A549 (cell line): ENCODE measurements around the gene DCAF11. TPM values are rescaled to one million over a fixed set of nuclear protein-coding genes. Genes with fewer than 3 reads are reported as not detected.

Experiments used
- ATAC-seq, 2 experiments: fragments of 200-7000 bp in 1 of 2; fragments of >200 bp in 1 of 2; cut with Nextera tagmentation in 1 of 2; cut with Tn5 transposase in 1 of 2; 3 replicates each; pipeline versions ENCODE4 v1.8.0 to v1.9.1; 2018 to 2020; ENCODE audit warnings: mild to moderate bottlenecking in 1 of 2, moderate library complexity in 1 of 2
- CTCF ChIA-PET: fragments of 300-600 bp; sonication (Branson Sonifier 250); formaldehyde crosslinking; extraction: SDS; loops from one replicate; lab custom pipeline; 2021; ENCODE audit warnings: antibody characterized with exemption, inconsistent platforms; lab: Yijun Ruan, JAX
- POLR2A ChIA-PET: fragments of 350-600 bp; formaldehyde crosslinking; extraction: SDS; loops from one replicate; lab custom pipeline; 2021; ENCODE audit warnings: antibody characterized with exemption, inconsistent platforms; lab: Yijun Ruan, JAX
- DNase-seq, 2 experiments: peaks; one replicate each; pipeline versions ENCODE4 v3.0.0 to v3.0.0-alpha.2; 2011 to 2016; ENCODE audit warnings: low read depth in 1 of 2, low spot score in 1 of 2
- FAIRE-seq: peaks from 2 replicates; lab custom pipeline; 2011; peaks lifted over from hg19 to GRCh38; lab: Jason Lieb, UNC
- H3K27ac ChIP-seq, 2 experiments: fragments of >200 bp; sonication (Bioruptor Twin); formaldehyde crosslinking; 3 replicates each; pipeline ENCODE4 v1.5.1; 2016 to 2017
- H3K4me1 ChIP-seq: fragments of >200 bp; sonication (Bioruptor Twin); formaldehyde crosslinking; 3 replicates; pipeline ENCODE4 v1.6.1; 2016
- H3K4me2 ChIP-seq: fragments of >200 bp; sonication (Bioruptor Twin); formaldehyde crosslinking; 3 replicates; pipeline ENCODE4 v1.6.1; 2016
- H3K4me3 ChIP-seq: fragments of >200 bp; sonication (Bioruptor Twin); formaldehyde crosslinking; 3 replicates; pipeline ENCODE4 v1.5.1; 2016
- H3K9me3 ChIP-seq: fragments of >200 bp; sonication (Bioruptor Twin); formaldehyde crosslinking; 3 replicates; pipeline ENCODE4 v1.6.1; 2016
- BHLHE40 ChIP-seq: IDR thresholded peaks from 2 replicates; pipeline ENCODE4 v1.6.1; 2012; ENCODE audit warnings: low read depth, low read length, inconsistent platforms
- CBX8 ChIP-seq: fragments of 200-600 bp; sonication (generic); IDR thresholded peaks from 2 replicates; pipeline ENCODE4 v1.6.1; 2016
- CHD2 ChIP-seq: fragments of 150-350 bp; IDR thresholded peaks from 2 replicates; pipeline ENCODE4 v1.6.1; 2014; ENCODE audit warnings: low read length; ENCODE audit not compliant: partially characterized antibody
- CHD4 ChIP-seq: fragments of 200-600 bp; sonication (generic); IDR thresholded peaks from 2 replicates; pipeline ENCODE4 v1.6.1; 2016; ENCODE audit warnings: antibody characterized with exemption, mild to moderate bottlenecking, borderline replicate concordance
- E2F6 ChIP-seq: IDR thresholded peaks from 2 replicates; pipeline ENCODE4 v1.6.1; 2012; ENCODE audit warnings: low read depth, borderline replicate concordance
- EHMT2 ChIP-seq: fragments of 200-600 bp; sonication (generic); IDR thresholded peaks from 2 replicates; pipeline ENCODE4 v1.6.1; 2016; ENCODE audit warnings: antibody characterized with exemption, low read depth, mild to moderate bottlenecking, moderate library complexity
- FOSL2 ChIP-seq, 2 experiments: fragments of 450-650 bp in 1 of 2; fragments of >200 bp in 1 of 2; sonication (Bioruptor Twin) in 1 of 2; formaldehyde crosslinking; IDR thresholded peaks; 2 replicates each; pipeline versions ENCODE4 v1.5.0 to v1.6.1; 2016 to 2020; ENCODE audit warnings: mild to moderate bottlenecking in 1 of 2, moderate library complexity in 1 of 2
- FOXS1 ChIP-seq: fragments of 250-450 bp; sonication (Bioruptor Pico); IDR thresholded peaks from 2 replicates; pipeline ENCODE4 v1.5.0; 2020; ENCODE audit warnings: mild to moderate bottlenecking, moderate library complexity
- GATA3 ChIP-seq: IDR thresholded peaks from 2 replicates; pipeline ENCODE4 v1.6.1; 2012; ENCODE audit warnings: borderline replicate concordance
- HDAC2 ChIP-seq: fragments of 200-600 bp; sonication (generic); IDR thresholded peaks from 2 replicates; pipeline ENCODE4 v1.6.1; 2016
- HES2 ChIP-seq: fragments of >200 bp; sonication (Bioruptor Twin); formaldehyde crosslinking; IDR thresholded peaks from 2 replicates; pipeline ENCODE4 v1.6.1; 2016
- HOXA7 ChIP-seq: fragments of 250-450 bp; sonication (Bioruptor Pico); IDR thresholded peaks from 2 replicates; pipeline ENCODE4 v1.5.0; 2020; ENCODE audit warnings: mild to moderate bottlenecking, moderate library complexity
- HOXB13 ChIP-seq: fragments of 250-450 bp; sonication (Bioruptor Pico); IDR thresholded peaks from 2 replicates; pipeline ENCODE4 v1.5.0; 2020; ENCODE audit warnings: low read depth, mild to moderate bottlenecking, moderate library complexity
- JUN ChIP-seq, 2 experiments: fragments of >200 bp; sonication (Bioruptor Twin); formaldehyde crosslinking; IDR thresholded peaks; 2 replicates in 1 of 2; 3 replicates in 1 of 2; pipeline ENCODE4 v1.6.1; 2016 to 2017
- KDM1A ChIP-seq: fragments of 200-600 bp; sonication (generic); IDR thresholded peaks from 2 replicates; pipeline ENCODE4 v1.6.1; 2016; ENCODE audit warnings: low read depth, mild to moderate bottlenecking
- MAX ChIP-seq: IDR thresholded peaks from 2 replicates; pipeline ENCODE4 v1.6.1; 2012
- MYC ChIP-seq: IDR thresholded peaks from 2 replicates; pipeline ENCODE4 v1.6.1; 2012; ENCODE audit warnings: mild to moderate bottlenecking, inconsistent platforms, low read length, improper control_type of control experiment, borderline replicate concordance
- NR3C1 ChIP-seq: fragments of >200 bp; sonication (Bioruptor Twin); formaldehyde crosslinking; IDR thresholded peaks from 3 replicates; pipeline ENCODE4 v1.6.1; 2017
- PHF8 ChIP-seq: fragments of 200-600 bp; sonication (generic); IDR thresholded peaks from 2 replicates; pipeline ENCODE4 v1.6.1; 2016; ENCODE audit warnings: low read depth, mild to moderate bottlenecking, antibody characterized with exemption, moderate library complexity, borderline replicate concordance
- POLR2AphosphoS2 ChIP-seq: conservative IDR thresholded peaks from 2 replicates; pipeline ENCODE4 v1.6.1; 2012; ENCODE audit warnings: low read length, improper control_type of control experiment, inconsistent platforms
- RAD21 ChIP-seq, 2 experiments: fragments of >200 bp in 1 of 2; sonication (Bioruptor Twin) in 1 of 2; formaldehyde crosslinking in 1 of 2; IDR thresholded peaks in 1 of 2; conservative IDR thresholded peaks in 1 of 2; 2 replicates in 1 of 2; 3 replicates in 1 of 2; pipeline ENCODE4 v1.6.1; 2012 to 2018; ENCODE audit warnings: inconsistent platforms in 1 of 2
- RARB ChIP-seq: fragments of 250-450 bp; sonication (Bioruptor Pico); IDR thresholded peaks from 2 replicates; pipeline ENCODE4 v1.8.0; 2021; ENCODE audit warnings: mild to moderate bottlenecking, moderate library complexity
- RCOR1 ChIP-seq: fragments of 150-350 bp; IDR thresholded peaks from 2 replicates; pipeline ENCODE4 v1.6.1; 2014; ENCODE audit warnings: antibody characterized with exemption, low read length, low read depth
- RFX5 ChIP-seq: fragments of 450-650 bp; IDR thresholded peaks from 2 replicates; pipeline ENCODE4 v1.7.1; 2014; ENCODE audit warnings: antibody characterized with exemption, mild to moderate bottlenecking, moderate library complexity
- TFCP2L1 ChIP-seq: fragments of 250-450 bp; sonication (Bioruptor Pico); IDR thresholded peaks from 2 replicates; pipeline ENCODE4 v1.5.0; 2021; ENCODE audit warnings: mild to moderate bottlenecking
- ZC3H11A ChIP-seq: fragments of 450-650 bp; IDR thresholded peaks from 2 replicates; pipeline ENCODE4 v1.6.1; 2014; ENCODE audit warnings: antibody characterized with exemption, mild to moderate bottlenecking
- ZFP36 ChIP-seq: fragments of 450-650 bp; IDR thresholded peaks from 2 replicates; pipeline ENCODE4 v1.6.1; 2014; ENCODE audit warnings: borderline replicate concordance; ENCODE audit not compliant: partially characterized antibody
- WGBS: methylation state at CpG from one replicate; pipeline ENCODE4 v1.1.6; 2017; ENCODE audit errors: missing lambda C conversion rate; 5-methylcytosine and 5-hydroxymethylcytosine counted together
- polyA plus RNA-seq, 4 experiments: library from polyadenylated mRNA; depleted of rRNA in 3 of 4; stranded (reverse); fragments of >200 nt; fragmentation: RNase III in 1 of 4; extraction: RNeasy Plus Mini Kit Qiagen cat#74134 plus additional on column Dnase treatment in 1 of 4; gene quantifications; 2 replicates in 3 of 4; 3 replicates in 1 of 4; pipeline ENCODE4 v1.2.3, GENCODE V29; 2011 to 2017

The DCAF11 gene
- polyA plus RNA-seq, 2 of the 4 experiments (the other 2 are of a cell fraction): 27.9 to 30.7 TPM

- FAIRE-seq (no peak), ATAC-seq (no peak), DNase-seq (no peak)
- H3K4me3 ChIP-seq: no peak overlapping the region
- 74% methylated on average over 8 of the region's 15 CpGs for WGBS
- TF ChIP-seq ZFP36 (no peak), HES2 (no peak), RFX5 (no peak), HDAC2 (no peak), HOXB13 (CRISPR knock-in tag) (no peak), RAD21 (conservative IDR thresholded peaks at IDR 0.05 in 1 of 2, IDR thresholded peaks at IDR 0.05 in 1 of 2) (no peak), NR3C1 (no peak), ZC3H11A (no peak), PHF8 (no peak), TFCP2L1 (CRISPR knock-in tag) (no peak), MAX (no peak), CHD4 (no peak), KDM1A (no peak)
- H3K9me3 ChIP-seq: no peaks in the 10 kb centered on the region
- no peaks in the 10 kb centered on the region for H3K4me1 ChIP-seq
- H3K4me2 ChIP-seq: no peak overlapping the region
- POLR2A ChIA-PET: no interaction called here
- no peak overlapping the region for H3K27ac ChIP-seq
- CTCF ChIA-PET: interaction anchor here (1.0 to 15.8 kb wide), 4 partner anchors 29 to 134 kb away, joined by 3 to 405 read pairs (median 124); partner anchors contain the start of gene PCK2
Measured at GRCh38 chr14:24064856-24065255, 49.7 kb upstream of the DCAF11 start.

GRCh38 chr14:24065408-24065807, 49.2 kb upstream of the DCAF11 start:
- TF ChIP-seq HOXB13 (CRISPR knock-in tag) (no peak), POLR2AphosphoS2 (no peak), CHD2 (no peak), MAX (no peak), ZC3H11A (no peak), GATA3 (no peak), CBX8 (no peak), TFCP2L1 (CRISPR knock-in tag) (no peak), RARB (no peak), FOSL2 (IDR thresholded peaks at IDR 0.05) (no peak), FOSL2 (CRISPR knock-in tag; IDR thresholded peaks at IDR 0.05) (no peak), E2F6 (no peak), RCOR1 (no peak), FOXS1 (CRISPR knock-in tag) (no peak), JUN (IDR thresholded peaks at IDR 0.05) (no peak), BHLHE40 (no peak), EHMT2 (no peak), ZFP36 (no peak), HOXA7 (CRISPR knock-in tag) (no peak), MYC (no peak)
- Histone ChIP-seq H3K4me3 (no peak overlapping the region), H3K4me1 (no peaks in the 10 kb centered on the region), H3K27ac (no peak overlapping the region), H3K4me2 (no peak overlapping the region), H3K9me3 (no peaks in the 10 kb centered on the region)
- FAIRE-seq (no peak), ATAC-seq (no peak), DNase-seq (no peak)
- ChIA-PET POLR2A (no interaction called here), CTCF (interaction anchor here (1.0 to 15.8 kb wide), 4 partner anchors 28 to 135 kb away, joined by 3 to 405 read pairs (median 124); partner anchors contain the start of gene PCK2)
- WGBS: 26% methylated on average over 8 of the region's 8 CpGs
